Activated T-helper 1 cell treated with anti-CD3 and anti-CD28 coated beads, Interleukin-12 subunit alpha, Interleukin-12 subunit beta, Interleukin-2, Interleukin-4 antibody, amounts not matched to agents 30 ng/mL and 10 ng/mL and 1 ng/mL, durations not matched to agents 14 hours and 24 hours and 36 hours (primary cell): ENCODE results near the gene CCNT1. TPM values are rescaled to one million over a fixed set of nuclear protein-coding genes. Genes with fewer than 3 reads are reported as not detected.
"Not testable (repeated sequence)": the region's sequence is repeated elsewhere in the genome, so short reads cannot be mapped to it uniquely, and the experiment has no call there.

Source experiments
- DNase-seq: peaks from one replicate; pipeline ENCODE4 v3.0.0; 2021; ENCODE audit warnings: low spot score
- H3K27ac Mint-ChIP-seq: one replicate; pipeline ENCODE4 v1.8.0; 2021; ENCODE audit warnings: mild to moderate bottlenecking, mixed read lengths
- H3K27me3 Mint-ChIP-seq: one replicate; pipeline ENCODE4 v1.8.0; 2022; ENCODE audit warnings: mild to moderate bottlenecking, moderate library complexity, mixed read lengths; ENCODE audit not compliant: insufficient read depth
- H3K36me3 Mint-ChIP-seq: one replicate; pipeline ENCODE4 v1.8.0; 2021; ENCODE audit warnings: low read depth, mixed read lengths
- H3K4me1 Mint-ChIP-seq: one replicate; pipeline ENCODE4 v1.8.0; 2021; ENCODE audit warnings: low read depth, mixed read lengths
- H3K4me3 Mint-ChIP-seq: one replicate; pipeline ENCODE4 v1.8.0; 2021; ENCODE audit warnings: mild to moderate bottlenecking, moderate library complexity, mixed read lengths
- H3K9me3 Mint-ChIP-seq: one replicate; pipeline ENCODE4 v1.8.0; 2021; ENCODE audit warnings: mixed read lengths
- intact Hi-C: fragments of 100-400 bp; cut with micrococcal nuclease; formaldehyde crosslinking; loops from one replicate; pipeline ENCODE4 v1.15.1; 2024
- total RNA-seq: library from RNA; stranded (reverse); gene quantifications from 2 replicates; pipeline ENCODE4 v1.2.3, GENCODE V29; 2022

The CCNT1 gene
- total RNA-seq, 1 donor from 2014 or later, result 67.2 TPM

DNA sequence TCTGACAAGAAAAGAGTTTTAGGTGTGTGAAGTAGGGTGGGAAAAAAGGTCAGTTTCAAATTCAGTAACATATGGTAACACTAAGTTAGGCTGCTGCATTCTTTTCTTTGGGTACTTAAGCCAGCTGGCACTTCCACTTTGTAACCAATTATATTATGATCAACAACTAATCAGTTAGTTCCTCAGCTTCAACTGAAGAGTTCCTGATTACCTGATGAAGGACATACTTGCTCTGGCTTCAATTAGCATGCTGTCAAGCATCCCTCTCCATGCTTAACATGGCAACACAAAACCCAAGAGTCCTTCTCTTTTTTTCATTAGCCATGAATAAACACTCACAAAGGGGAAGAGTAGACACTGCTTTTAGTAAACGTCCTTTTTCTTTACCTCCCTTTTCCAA lies 27.7 kb downstream of the CCNT1 start:
- H3K27ac Mint-ChIP-seq, result no peak overlapping the region
- intact Hi-C loops, result no loop called here
- DNase-seq, result no peak

GRCh38 chr12:48687592-48687991 lies 28.9 kb downstream of the CCNT1 start:
- Mint-ChIP-seq H3K9me3 (no peaks in the 10 kb centered on the region), H3K4me3 (no peak overlapping the region), H3K4me1 (peaks cover 14% of the 10 kb centered on the region), H3K36me3 (peaks cover 35% of the 10 kb centered on the region), H3K27ac (no peak overlapping the region), H3K27me3 (no peaks in the 10 kb centered on the region)
- no peak for DNase-seq
- intact Hi-C loops, result no loop called here

More for the DNA sequence above, 27.7 kb downstream of the CCNT1 start:
- Mint-ChIP-seq H3K27me3 (no peaks in the 10 kb centered on the region), H3K4me3 (no peak overlapping the region), H3K4me1 (peaks cover 9% of the 10 kb centered on the region), H3K9me3 (no peaks in the 10 kb centered on the region), H3K36me3 (peaks cover 46% of the 10 kb centered on the region)

- Mint-ChIP-seq H3K9me3 (no peaks in the 10 kb centered on the region), H3K27ac (no peak overlapping the region), H3K36me3 (peaks cover 28% of the 10 kb centered on the region), H3K4me1 (peaks cover 14% of the 10 kb centered on the region), H3K4me3 (no peak overlapping the region), H3K27me3 (no peaks in the 10 kb centered on the region)
- intact Hi-C loops, result no loop called here
- no peak for DNase-seq
These were observed 29.7 kb downstream of the CCNT1 start for GRCh38 chr12:48686615-48687334.

DNA sequence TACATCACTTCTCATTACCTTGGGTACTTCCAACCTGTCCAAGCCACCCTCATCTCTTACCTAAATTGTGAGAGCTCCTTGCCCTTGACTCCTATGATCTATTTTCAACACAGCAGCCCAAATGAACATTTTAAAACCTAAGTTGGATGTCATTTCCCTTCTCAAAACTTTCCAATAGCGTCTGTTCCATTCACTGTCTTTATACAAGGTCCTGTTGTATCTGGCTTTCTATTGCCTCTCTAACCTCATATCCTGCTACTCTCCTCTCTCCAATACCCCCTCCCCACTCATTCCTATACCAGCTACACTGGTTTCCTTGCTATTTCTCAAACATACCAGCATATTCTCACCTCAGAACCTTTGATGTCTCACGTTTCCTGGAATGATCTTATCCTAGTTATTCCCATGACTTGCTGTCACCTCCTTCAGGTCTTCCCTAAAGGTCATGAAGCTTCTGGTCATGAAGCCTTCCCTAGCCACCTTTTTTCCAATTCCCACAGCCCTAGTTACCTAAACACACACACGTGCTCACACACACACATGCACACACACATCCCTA lies 30.4 kb downstream of the CCNT1 start:
- no peaks in the 10 kb centered on the region for H3K27me3 Mint-ChIP-seq
- no peak for DNase-seq
- peaks cover 14% of the 10 kb centered on the region for H3K4me1 Mint-ChIP-seq
- intact Hi-C loops, result no loop called here
- H3K4me3 Mint-ChIP-seq, result no peak overlapping the region
- no peaks in the 10 kb centered on the region for H3K9me3 Mint-ChIP-seq
- H3K27ac Mint-ChIP-seq, result no peak overlapping the region
- peaks cover 29% of the 10 kb centered on the region for H3K36me3 Mint-ChIP-seq

GRCh38 chr12:48683534-48683933 lies 33.0 kb downstream of the CCNT1 start:
- peak overlapping the region; percentile 65 for H3K4me3 Mint-ChIP-seq
- H3K27me3 Mint-ChIP-seq, result no peaks in the 10 kb centered on the region
- H3K27ac Mint-ChIP-seq, result no peak overlapping the region
- intact Hi-C loops, result loop anchor here (2.0 to 5.0 kb wide), 4 partner anchors 15 to 1719 kb away; partner anchors contain the start of genes LARP4 and TUBA1A
- no peaks in the 10 kb centered on the region for H3K9me3 Mint-ChIP-seq
- H3K4me1 Mint-ChIP-seq, result peaks cover 30% of the 10 kb centered on the region
- no peak for DNase-seq
- peaks cover 40% of the 10 kb centered on the region for H3K36me3 Mint-ChIP-seq

DNA sequence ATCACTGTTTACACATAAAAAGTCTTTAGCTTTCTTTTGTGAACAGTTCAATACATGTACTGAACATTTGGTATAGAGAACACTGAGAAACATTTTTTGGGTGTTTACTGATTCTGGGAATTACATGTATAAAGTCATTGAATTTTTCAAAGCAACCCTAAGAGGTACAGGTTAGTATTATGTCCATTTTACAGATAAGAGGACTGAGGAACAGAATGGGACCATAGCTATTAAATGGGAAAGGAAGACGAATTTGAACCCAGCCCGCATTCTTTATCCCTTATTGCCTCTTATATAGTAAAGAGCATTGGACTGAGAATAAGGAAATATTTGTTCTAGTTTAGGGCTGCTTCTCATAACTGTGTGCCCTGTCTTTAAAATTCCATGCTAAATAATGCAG lies 33.6 kb downstream of the CCNT1 start:
- H3K27me3 Mint-ChIP-seq, result no peaks in the 10 kb centered on the region
- intact Hi-C loops, result loop anchor here (1.0 to 5.0 kb wide), 7 partner anchors 16 to 1719 kb away; partner anchors contain the start of genes CCNT1, LARP4 and TUBA1A
- peak overlapping the region; percentile 59 for H3K4me3 Mint-ChIP-seq
- peaks cover 41% of the 10 kb centered on the region for H3K36me3 Mint-ChIP-seq
- peaks cover 36% of the 10 kb centered on the region for H3K4me1 Mint-ChIP-seq
- no peaks in the 10 kb centered on the region for H3K9me3 Mint-ChIP-seq
- no peak for DNase-seq
- no peak overlapping the region for H3K27ac Mint-ChIP-seq

- H3K9me3 Mint-ChIP-seq, DNase-seq, H3K27me3 Mint-ChIP-seq: not testable (repeated sequence)
- Mint-ChIP-seq H3K27ac (peak overlapping the region; percentile 96), H3K4me1 (peaks cover 40% of the 10 kb centered on the region), H3K4me3 (peak overlapping the region; percentile 99), H3K36me3 (peaks cover 40% of the 10 kb centered on the region)
- intact Hi-C loops, result loop anchor here (1.0 to 5.0 kb wide), 7 partner anchors 16 to 1720 kb away; partner anchors contain the start of genes CCNT1, LARP4 and TUBA1A
These were observed 34.0 kb downstream of the CCNT1 start for GRCh38 chr12:48682533-48682905.

GRCh38 chr12:48681710-48682532 lies 34.6 kb downstream of the CCNT1 start, which contains the start of gene KANSL2:
TSS of gene KANSL2 (minus strand) at chr12:48682238. CDS start at chr12:48681632, 606 bp downstream.
- Mint-ChIP-seq H3K4me1 (peaks cover 44% of the 10 kb centered on the region), H3K36me3 (peaks cover 42% of the 10 kb centered on the region), H3K27me3 (no peaks in the 10 kb centered on the region), H3K27ac (peak within 1 kb of the TSS; percentile 96), H3K4me3 (peak within 1 kb of the TSS; percentile 99), H3K9me3 (no peaks in the 10 kb centered on the region)
- intact Hi-C loops, result loop anchor here (1.0 to 5.0 kb wide), 7 partner anchors 17 to 1720 kb away; partner anchors contain the start of genes CCNT1, LARP4 and TUBA1A
- DNase-seq, result peak; percentile 97

GRCh38 chr12:48681399-48681709 lies 35.2 kb downstream of the CCNT1 start:
- Mint-ChIP-seq H3K27ac (peak overlapping the region; percentile 96), H3K27me3 (no peaks in the 10 kb centered on the region), H3K4me3 (peak overlapping the region; percentile 99), H3K36me3 (peaks cover 41% of the 10 kb centered on the region), H3K9me3 (no peaks in the 10 kb centered on the region), H3K4me1 (peaks cover 46% of the 10 kb centered on the region)
- no peak for DNase-seq
- intact Hi-C loops, result loop anchor here (5.0 kb wide), 1 partner anchor 1721 kb away; the partner anchor contains the start of gene LARP4

DNA sequence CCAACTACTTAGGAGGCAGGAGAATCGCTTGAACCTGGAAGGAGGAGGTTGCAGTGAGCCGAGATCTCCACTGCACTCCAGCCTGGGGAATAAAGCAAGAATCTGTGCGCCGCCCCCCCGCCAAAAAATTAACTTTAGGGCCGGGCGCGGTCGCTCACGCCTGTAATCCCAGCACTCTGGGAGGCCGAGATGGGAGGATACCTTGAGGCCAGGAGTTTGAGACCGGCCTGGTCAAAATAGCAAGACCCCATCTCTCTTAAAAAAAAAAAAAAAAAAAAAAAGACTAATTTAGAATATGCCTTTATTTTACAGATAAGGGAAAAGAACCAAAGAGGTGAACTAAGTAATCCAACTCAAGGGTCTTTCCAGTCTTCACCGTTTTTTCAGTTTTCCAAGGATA lies 35.6 kb downstream of the CCNT1 start:
- Mint-ChIP-seq H3K9me3 (no peaks in the 10 kb centered on the region), H3K36me3 (peaks cover 40% of the 10 kb centered on the region), H3K27ac (peak overlapping the region; percentile 96), H3K4me3 (peak overlapping the region; percentile 99), H3K4me1 (peaks cover 51% of the 10 kb centered on the region), H3K27me3 (no peaks in the 10 kb centered on the region)
- DNase-seq, result no peak
- intact Hi-C loops, result loop anchor here (5.0 kb wide), 1 partner anchor 1721 kb away; the partner anchor contains the start of gene LARP4

GRCh38 chr12:48678551-48679185 lies 37.8 kb downstream of the CCNT1 start:
- Mint-ChIP-seq H3K9me3 (no peaks in the 10 kb centered on the region), H3K27ac (peak overlapping the region; percentile 51), H3K4me1 (peaks cover 52% of the 10 kb centered on the region), H3K4me3 (peak overlapping the region; percentile 64), H3K36me3 (peaks cover 43% of the 10 kb centered on the region), H3K27me3 (no peaks in the 10 kb centered on the region)
- intact Hi-C loops, result loop anchor here (1.0 kb wide), 2 partner anchors 38 to 480 kb away; partner anchors contain the start of gene CCNT1
- DNase-seq, result no peak

DNA sequence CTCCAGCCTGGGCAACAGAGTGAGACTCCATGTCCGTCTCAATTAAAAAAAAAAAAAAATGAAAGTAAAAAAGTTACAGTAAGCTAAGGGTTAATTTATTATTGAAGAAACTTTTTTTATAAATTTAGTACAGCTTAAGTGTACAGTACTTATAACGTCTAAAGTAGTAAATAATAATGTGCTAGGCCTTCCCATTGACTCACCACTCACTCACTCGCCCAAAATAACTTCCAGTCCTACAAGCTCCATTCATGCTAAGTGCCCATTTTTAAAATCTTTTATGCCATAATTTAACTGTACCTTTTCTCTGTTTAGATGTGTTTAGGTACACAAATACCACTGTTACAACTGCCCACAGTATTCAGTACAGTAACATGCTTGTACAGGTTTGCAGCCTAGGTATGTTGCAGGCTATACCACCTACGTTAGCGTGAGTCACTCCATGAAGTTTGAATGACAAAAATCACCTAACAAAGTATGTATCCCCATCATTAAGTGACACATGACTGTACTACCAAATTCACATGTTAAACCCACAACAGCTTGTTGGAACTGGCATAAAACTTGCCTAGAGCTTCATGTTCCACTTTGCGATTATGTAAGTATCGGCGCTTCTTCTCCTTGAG lies 45.2 kb downstream of the CCNT1 start:
- peaks cover 36% of the 10 kb centered on the region for H3K36me3 Mint-ChIP-seq
- intact Hi-C loops, result no loop called here
- peak overlapping the region; percentile 19 for H3K27ac Mint-ChIP-seq
- no peaks in the 10 kb centered on the region for H3K9me3 Mint-ChIP-seq
- peaks cover 6% of the 10 kb centered on the region for H3K4me1 Mint-ChIP-seq
- no peak overlapping the region for H3K4me3 Mint-ChIP-seq
- H3K27me3 Mint-ChIP-seq, result no peaks in the 10 kb centered on the region
- DNase-seq, result no peak
